H1 (cell line): ENCODE data around the gene GPR15LG.

Experiments
- BCL11A ChIP-seq, 2 experiments: IDR thresholded peaks; one replicate each; pipeline ENCODE4 v1.6.1; 2011; ENCODE audit warnings: low read depth in 2 of 2, low read length in 2 of 2, mild to moderate bottlenecking in 2 of 2
- CHD1 ChIP-seq: IDR thresholded peaks from 2 replicates; pipeline ENCODE4 v1.6.1; 2012; ENCODE audit warnings: low read depth, low read length, improper control_type of control experiment
- CTBP2 ChIP-seq: IDR thresholded peaks from 2 replicates; pipeline ENCODE4 v1.7.0; 2011; ENCODE audit warnings: borderline replicate concordance, mild to moderate bottlenecking, moderate library complexity, mixed read lengths, low read length; ENCODE audit not compliant: insufficient read depth, insufficient read length
- CTCF ChIP-seq, 3 experiments: IDR thresholded peaks; 1 replicate in 2 of 3; 2 replicates in 1 of 3; pipeline versions ENCODE4 v1.5.1 to v1.6.1; 2011; ENCODE audit warnings: low read length in 3 of 3, mild to moderate bottlenecking in 3 of 3, inconsistent platforms in 2 of 3, low read depth in 1 of 3, moderate library complexity in 1 of 3; ENCODE audit not compliant: insufficient read depth in 1 of 3; ENCODE audit errors: control extremely low read depth in 1 of 3
- EP300 ChIP-seq, 2 experiments: IDR thresholded peaks; 1 replicate in 1 of 2; 2 replicates in 1 of 2; pipeline ENCODE4 v1.6.1; 2011 to 2012; ENCODE audit warnings: low read depth in 2 of 2, low read length in 2 of 2, mild to moderate bottlenecking in 2 of 2, borderline replicate concordance in 1 of 2, inconsistent platforms in 1 of 2, moderate library complexity in 1 of 2
- EZH2 ChIP-seq: fragments of 200-600 bp; sonication (generic); IDR thresholded peaks from 2 replicates; pipeline ENCODE4 v1.7.1; 2012; ENCODE audit warnings: low read depth, mild to moderate bottlenecking, moderate library complexity, low read length, inconsistent platforms; ENCODE audit not compliant: severe bottlenecking
- JUND ChIP-seq: IDR thresholded peaks from 2 replicates; pipeline ENCODE4 v1.6.1; 2011; ENCODE audit warnings: mild to moderate bottlenecking, improper control_type of control experiment, low read length
- KDM1A ChIP-seq: fragments of 200-600, 300-600 bp; sonication (generic); IDR thresholded peaks from 2 replicates; pipeline ENCODE4 v1.7.1; 2016; ENCODE audit warnings: mild to moderate bottlenecking, low read length, borderline replicate concordance
- MAX ChIP-seq: IDR thresholded peaks from 2 replicates; pipeline ENCODE4 v1.6.1; 2012; ENCODE audit warnings: inconsistent platforms
- POLR2A ChIP-seq, 2 experiments: IDR thresholded peaks; 1 replicate in 1 of 2; 2 replicates in 1 of 2; pipeline ENCODE4 v1.6.1; 2011; ENCODE audit warnings: low read depth in 2 of 2, low read length in 2 of 2, mild to moderate bottlenecking in 2 of 2; ENCODE audit errors: control extremely low read depth in 1 of 2
- RFX5 ChIP-seq: IDR thresholded peaks from 2 replicates; pipeline ENCODE4 v1.6.1; 2011; ENCODE audit warnings: low read depth, low read length, improper control_type of control experiment, borderline replicate concordance
- RNF2 ChIP-seq: fragments of 200-900, 300-1000 bp; sonication (generic); IDR thresholded peaks from 2 replicates; pipeline ENCODE4 v1.7.1; 2016; ENCODE audit warnings: borderline replicate concordance, low read depth, mild to moderate bottlenecking, antibody characterized with exemption, low read length; ENCODE audit not compliant: poor library complexity, severe bottlenecking; ENCODE audit errors: missing control alignments
- TAF1 ChIP-seq: IDR thresholded peaks from 2 replicates; pipeline ENCODE4 v1.6.1; 2011; ENCODE audit warnings: mild to moderate bottlenecking, low read depth, low read length
- USF2 ChIP-seq: IDR thresholded peaks from 2 replicates; pipeline ENCODE4 v1.6.1; 2011; ENCODE audit warnings: low read length, improper control_type of control experiment

- TF ChIP-seq EZH2 (no peak), CTCF (IDR thresholded peaks at IDR 0.05; ENCODE audit: control extremely low read depth in 1 of 3, insufficient read depth in 1 of 3, low read depth in 1 of 3, low read length in 3 of 3) (no peak), RFX5 (no peak), BCL11A (IDR thresholded peaks at IDR 0.05; ENCODE audit: low read depth in 2 of 2, low read length in 2 of 2) (no peak), TAF1 (no peak), JUND (no peak), EP300 (IDR thresholded peaks at IDR 0.05; ENCODE audit: borderline replicate concordance in 1 of 2, low read depth in 2 of 2, low read length in 2 of 2) (no peak), KDM1A (no peak), CTBP2 (no peak), POLR2A (IDR thresholded peaks at IDR 0.05; ENCODE audit: control extremely low read depth in 1 of 2, low read depth in 2 of 2, low read length in 2 of 2) (no peak), RNF2 (no peak), MAX (no peak), CHD1 (no peak), USF2 (no peak)
Measured at GRCh38 chr10:84227810-84228209, 54.2 kb downstream of the GPR15LG start.
